Memory B cell (primary cell): Measurements from ENCODE around the gene DENND2C.
A peak's percentile ranks its signal among the peaks of the same experiment; 100 is the strongest.

Experiments
- ATAC-seq: fragments of 150-1000 bp; cut with Tn5 transposase; 2 replicates; pipeline ENCODE4 v1.10.0; 2021; ENCODE audit warnings: low read depth, mild to moderate bottlenecking, moderate library complexity
- DNase-seq, 2 donors: peaks; one replicate each; pipeline ENCODE4 v3.0.0; 2022; ENCODE audit warnings: low spot score in 2 of 2
- H3K27ac Mint-ChIP-seq: one replicate; pipeline ENCODE4 v1.8.0; 2022; ENCODE audit warnings: mild to moderate bottlenecking, moderate library complexity, mixed read lengths
- H3K27me3 Mint-ChIP-seq: one replicate; pipeline ENCODE4 v1.8.0; 2022; ENCODE audit warnings: mixed read lengths
- H3K36me3 Mint-ChIP-seq: one replicate; pipeline ENCODE4 v1.8.0; 2022; ENCODE audit warnings: mild to moderate bottlenecking, mixed read lengths
- H3K4me1 Mint-ChIP-seq: one replicate; pipeline ENCODE4 v1.8.0; 2022; ENCODE audit warnings: mixed read lengths
- H3K4me3 Mint-ChIP-seq: one replicate; pipeline ENCODE4 v1.8.0; 2022; ENCODE audit warnings: mild to moderate bottlenecking, moderate library complexity, mixed read lengths
- H3K9me3 Mint-ChIP-seq: one replicate; pipeline ENCODE4 v1.8.0; 2022; ENCODE audit warnings: mixed read lengths

Gene DENND2C

DNA sequence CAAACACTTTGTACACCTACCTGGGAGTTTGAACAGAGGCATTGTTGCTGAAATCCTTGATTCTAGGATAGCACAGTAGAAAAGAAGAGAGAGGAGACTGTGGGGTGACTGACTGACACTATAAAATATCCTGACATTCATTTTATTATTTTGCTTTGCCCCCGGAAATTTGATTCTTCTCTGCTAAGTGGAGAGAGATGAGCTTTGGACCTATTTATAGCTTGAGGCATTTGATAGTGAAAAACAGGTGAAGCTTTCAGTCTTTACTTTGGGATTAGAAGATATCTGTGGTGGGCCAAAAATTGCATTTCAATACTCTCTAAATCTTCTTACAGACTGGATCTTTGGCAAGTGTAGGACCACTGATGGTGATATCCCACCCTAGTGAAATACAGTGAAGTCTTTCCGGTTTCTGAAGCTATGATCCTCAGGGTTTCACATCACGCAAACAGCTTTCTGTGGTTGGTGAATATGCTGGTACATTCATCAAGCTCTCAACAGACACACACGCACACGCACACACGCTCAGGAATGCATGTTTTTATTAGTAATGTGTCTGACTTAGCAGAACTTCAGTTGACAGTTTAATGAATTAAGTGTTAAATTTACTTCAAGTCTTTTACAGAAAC, 25.7 kb upstream of the DENND2C start, which contains the start of gene AMPD1:
TSS of gene AMPD1 (minus strand) at position 117 of the 629 bp plus-strand sequence. CDS start at position 42, 75 bp downstream.
- no peak within 1 kb of the TSS for H3K4me3 Mint-ChIP-seq

GRCh38 chr1:114694540-114695310, 24.9 kb upstream of the DENND2C start:
- Mint-ChIP-seq H3K27ac (no peak overlapping the region), H3K27me3 (peaks cover 5% of the 10 kb centered on the region), H3K9me3 (no peaks in the 10 kb centered on the region), H3K4me1 (no peaks in the 10 kb centered on the region), H3K36me3 (no peaks in the 10 kb centered on the region), H3K4me3 (no peak overlapping the region)
- DNase-seq (no peak), ATAC-seq (no peak)

More for the DNA sequence above, 25.7 kb upstream of the DENND2C start, which contains the start of gene AMPD1:
- Mint-ChIP-seq H3K27ac (no peak within 1 kb of the TSS), H3K9me3 (no peaks in the 10 kb centered on the region), H3K36me3 (no peaks in the 10 kb centered on the region), H3K27me3 (peaks cover 5% of the 10 kb centered on the region), H3K4me1 (no peaks in the 10 kb centered on the region)
- DNase-seq (no peak), ATAC-seq (no peak)

- H3K4me1 Mint-ChIP-seq: no peaks in the 10 kb centered on the region
- DNase-seq: no peak
- H3K36me3 Mint-ChIP-seq: no peaks in the 10 kb centered on the region
- no peak overlapping the region for H3K4me3 Mint-ChIP-seq
- no peaks in the 10 kb centered on the region for H3K9me3 Mint-ChIP-seq
- H3K27me3 Mint-ChIP-seq: peaks cover 11% of the 10 kb centered on the region
- ATAC-seq: no peak
- no peak overlapping the region for H3K27ac Mint-ChIP-seq
These were observed 23.1 kb upstream of the DENND2C start for GRCh38 chr1:114692947-114693346.

DNA sequence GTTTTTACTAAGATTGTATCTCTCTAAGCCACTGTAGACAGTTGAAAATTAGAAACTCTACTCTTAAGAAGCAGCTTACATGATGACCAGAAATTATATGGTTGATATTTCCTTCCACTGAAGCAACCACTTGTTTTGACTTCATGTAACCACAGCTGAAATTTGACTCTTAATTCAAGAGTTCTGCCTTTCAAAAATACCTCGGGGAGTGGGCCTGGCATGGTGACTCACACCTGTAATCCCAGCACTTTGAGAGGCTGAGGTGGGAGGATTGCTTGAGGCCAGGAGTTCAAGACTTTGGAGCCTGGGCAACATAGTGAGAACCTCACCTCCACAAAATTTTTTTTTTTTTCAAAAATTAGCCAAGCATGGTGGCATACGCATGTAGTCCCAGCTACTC, 21.2 kb upstream of the DENND2C start:
- ATAC-seq (no peak), DNase-seq (no peak)
- H3K4me1 Mint-ChIP-seq: no peaks in the 10 kb centered on the region
- H3K27ac Mint-ChIP-seq: no peak overlapping the region
- peaks cover 20% of the 10 kb centered on the region for H3K27me3 Mint-ChIP-seq
- no peaks in the 10 kb centered on the region for H3K9me3 Mint-ChIP-seq
- no peaks in the 10 kb centered on the region for H3K36me3 Mint-ChIP-seq
- H3K4me3 Mint-ChIP-seq: no peak overlapping the region

DNA sequence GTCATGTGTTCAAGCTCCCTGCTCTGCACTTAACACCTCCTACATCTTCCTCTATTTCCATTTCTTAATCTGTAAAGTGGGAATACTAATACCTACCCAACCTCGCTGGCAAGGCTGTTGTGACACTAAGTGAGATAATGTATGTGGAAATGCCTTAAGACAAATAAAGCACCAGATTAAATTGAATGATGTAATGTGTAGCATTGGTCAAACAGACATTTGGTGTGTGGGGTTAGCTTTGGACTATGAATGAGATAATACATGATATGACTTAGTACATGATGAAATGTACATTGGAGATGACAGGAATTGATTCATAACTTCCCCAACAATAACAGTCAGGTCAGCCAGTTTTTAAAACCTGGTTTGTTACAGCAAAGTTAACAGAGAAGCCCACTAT, 20.3 kb upstream of the DENND2C start:
- no peak for DNase-seq
- ATAC-seq: no peak

DNA sequence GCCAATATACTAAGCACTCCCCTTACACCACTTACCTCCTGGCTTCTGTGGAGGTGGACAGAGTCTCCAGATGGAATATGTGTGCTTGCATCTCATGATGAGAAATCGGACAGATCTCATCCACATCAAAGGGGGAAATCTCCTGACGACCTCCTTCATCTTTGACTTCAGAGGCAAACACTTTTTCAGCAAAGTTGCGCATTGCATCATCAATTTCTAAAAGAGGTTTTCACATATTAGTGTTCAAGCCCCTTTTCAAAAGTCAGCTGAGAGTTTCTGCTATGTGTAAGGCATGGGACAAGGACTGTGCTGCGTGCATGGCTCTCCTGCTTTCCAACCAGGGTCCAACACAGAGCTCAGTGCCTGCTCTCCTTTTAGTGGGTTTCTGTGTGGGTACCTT, 18.7 kb upstream of the DENND2C start:
- Mint-ChIP-seq H3K4me1 (no peaks in the 10 kb centered on the region), H3K36me3 (no peaks in the 10 kb centered on the region), H3K27ac (no peak overlapping the region), H3K9me3 (no peaks in the 10 kb centered on the region), H3K27me3 (peaks cover 22% of the 10 kb centered on the region), H3K4me3 (no peak overlapping the region)
- no peak for ATAC-seq
- no peak for DNase-seq

More for the DNA sequence above, 20.3 kb upstream of the DENND2C start:
- Mint-ChIP-seq H3K9me3 (no peaks in the 10 kb centered on the region), H3K27me3 (peaks cover 20% of the 10 kb centered on the region), H3K36me3 (no peaks in the 10 kb centered on the region), H3K27ac (no peak overlapping the region), H3K4me1 (no peaks in the 10 kb centered on the region), H3K4me3 (no peak overlapping the region)

DNA sequence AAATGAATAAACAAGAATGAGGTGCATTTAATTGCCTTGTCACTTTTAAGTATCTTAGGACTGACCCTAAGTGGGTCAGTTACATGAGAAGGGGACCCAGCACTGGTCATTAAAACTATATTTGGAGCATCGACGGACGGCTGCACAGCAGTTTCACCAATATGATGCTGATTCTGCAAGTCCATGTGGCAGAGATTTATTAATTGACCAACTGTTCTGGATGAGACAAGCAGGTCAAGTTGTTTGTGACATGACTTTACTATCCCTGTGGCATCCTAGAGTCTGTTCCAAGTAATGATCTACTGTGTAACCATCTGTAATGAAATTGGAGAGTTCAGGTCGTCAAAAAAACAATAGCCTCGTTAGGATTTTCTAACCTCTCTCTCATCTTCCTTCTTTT, 16.0 kb upstream of the DENND2C start:
- Mint-ChIP-seq H3K4me3 (no peak overlapping the region), H3K36me3 (no peaks in the 10 kb centered on the region), H3K27ac (no peak overlapping the region), H3K4me1 (no peaks in the 10 kb centered on the region), H3K27me3 (peaks cover 23% of the 10 kb centered on the region), H3K9me3 (no peaks in the 10 kb centered on the region)
- no peak for ATAC-seq
- no peak for DNase-seq

DNA sequence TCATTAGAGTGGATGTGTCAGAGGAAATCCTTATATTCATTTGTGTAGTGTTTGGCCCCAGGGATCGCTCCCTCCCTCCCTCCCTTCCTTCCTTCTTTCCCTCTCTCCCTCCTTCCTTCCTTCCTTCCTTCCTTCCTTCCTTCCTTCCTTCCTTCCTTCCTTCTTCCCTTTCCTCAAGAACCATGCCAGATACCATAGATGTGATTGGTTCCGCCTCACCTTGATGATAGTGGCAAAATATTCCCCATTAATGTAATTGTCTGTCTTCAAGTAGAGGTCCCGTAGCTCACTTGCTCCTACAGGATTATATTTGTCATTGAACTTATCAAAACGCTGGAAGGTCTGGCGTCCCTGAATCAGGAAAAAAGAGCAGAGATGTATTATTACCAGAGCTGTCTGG, 7.8 kb upstream of the DENND2C start:
- Mint-ChIP-seq H3K9me3 (no peaks in the 10 kb centered on the region), H3K36me3 (no peaks in the 10 kb centered on the region), H3K4me3 (no peak overlapping the region), H3K27ac (no peak overlapping the region), H3K4me1 (no peaks in the 10 kb centered on the region), H3K27me3 (peaks cover 19% of the 10 kb centered on the region)
- no peak for ATAC-seq
- no peak for DNase-seq

DNA sequence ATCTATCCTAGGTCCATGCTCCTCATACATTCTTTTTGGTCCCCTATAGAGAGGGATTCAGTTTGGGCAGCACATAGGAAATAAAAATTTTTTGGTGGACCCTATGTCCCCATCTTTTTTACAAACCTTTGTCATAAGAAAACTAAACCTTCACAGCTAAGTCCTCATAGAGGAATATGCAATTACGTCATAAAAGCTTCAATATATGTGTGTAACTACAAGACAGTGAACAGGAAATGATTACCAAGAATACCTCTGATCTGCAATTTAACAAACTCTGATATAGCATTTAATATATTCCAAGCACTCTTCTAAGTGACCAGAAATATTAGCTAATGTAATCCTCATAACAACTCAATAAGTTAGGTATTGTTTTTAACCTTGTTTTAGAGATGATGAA, 6.3 kb upstream of the DENND2C start:
- ATAC-seq (no peak), DNase-seq (no peak)
- Mint-ChIP-seq H3K27me3 (peaks cover 21% of the 10 kb centered on the region), H3K27ac (no peak overlapping the region), H3K4me1 (no peaks in the 10 kb centered on the region), H3K4me3 (no peak overlapping the region), H3K36me3 (no peaks in the 10 kb centered on the region), H3K9me3 (no peaks in the 10 kb centered on the region)

DNA sequence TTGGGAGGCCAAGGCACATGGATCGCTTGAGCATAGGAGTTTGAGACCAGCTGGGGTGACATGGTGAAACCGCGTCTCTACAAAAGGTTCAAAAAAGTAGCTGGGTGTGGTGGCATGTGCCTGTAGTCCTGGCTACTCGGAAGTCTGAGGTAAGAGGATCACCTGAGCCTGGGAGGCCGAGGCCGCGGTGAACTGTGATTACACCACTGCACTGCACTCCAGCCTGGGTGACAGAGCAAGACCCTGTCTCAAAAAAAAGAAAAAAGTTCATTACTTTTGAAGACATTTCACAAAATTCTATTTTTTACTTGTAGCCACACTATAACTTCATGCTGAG, 2.1 kb upstream of the DENND2C start:
- Mint-ChIP-seq H3K36me3 (no peaks in the 10 kb centered on the region), H3K9me3 (no peaks in the 10 kb centered on the region), H3K27me3 (peaks cover 17% of the 10 kb centered on the region), H3K27ac (no peak overlapping the region), H3K4me3 (no peak overlapping the region), H3K4me1 (peaks cover 5% of the 10 kb centered on the region)
- no peak for ATAC-seq
- DNase-seq: no peak

GRCh38 chr1:114671011-114671938, 1.4 kb upstream of the DENND2C start:
- ATAC-seq (no peak), DNase-seq (no peak)
- Mint-ChIP-seq H3K27ac (no peak overlapping the region), H3K4me1 (peaks cover 5% of the 10 kb centered on the region), H3K27me3 (peaks cover 14% of the 10 kb centered on the region), H3K4me3 (peak overlapping the region; percentile 15), H3K36me3 (no peaks in the 10 kb centered on the region), H3K9me3 (no peaks in the 10 kb centered on the region)

DNA sequence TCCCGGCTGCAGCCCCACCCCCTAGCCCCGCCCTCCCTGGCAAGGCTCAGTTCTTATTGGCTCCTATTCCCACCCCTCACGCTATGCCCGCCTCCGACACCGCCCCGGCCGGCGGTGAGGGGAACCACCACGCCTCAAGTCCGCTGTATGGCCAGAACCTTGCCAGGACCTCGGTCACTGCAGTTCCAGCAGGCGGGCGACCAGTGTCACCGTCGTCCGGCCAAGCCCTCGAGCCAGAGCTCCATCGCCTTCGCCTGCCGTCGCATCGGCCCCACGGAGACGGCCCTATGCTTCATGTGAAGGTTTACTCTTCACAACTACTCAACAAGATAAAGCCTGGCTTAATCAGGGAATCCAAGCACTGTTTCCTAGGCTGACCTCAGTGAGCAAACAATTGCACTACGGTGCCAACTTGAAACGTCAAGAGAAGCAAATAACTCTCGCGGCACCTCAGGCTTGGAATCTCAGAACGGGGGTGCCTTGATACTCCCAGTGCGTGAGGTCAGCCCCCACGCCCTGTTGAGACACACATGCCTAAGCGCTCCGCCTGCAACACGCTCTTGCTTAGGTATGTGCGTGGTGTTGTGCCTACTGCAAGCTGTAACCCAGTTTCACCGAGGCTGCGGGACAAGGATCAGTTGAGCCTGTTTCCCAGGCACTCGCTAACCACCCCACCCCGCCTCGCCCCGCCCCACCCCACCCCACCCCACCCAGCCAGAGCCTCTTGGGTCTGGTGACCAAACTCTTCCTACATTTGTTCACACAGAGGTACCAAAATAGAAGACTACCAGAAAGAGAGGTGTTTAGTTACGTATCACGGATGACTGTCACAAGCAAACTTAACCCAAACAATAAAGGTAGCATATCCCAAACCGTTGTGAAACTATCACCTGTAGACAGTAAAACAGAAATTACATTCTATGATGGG, 498 bp upstream of the DENND2C start:
- H3K27ac Mint-ChIP-seq: peak overlapping the region; percentile 59
- H3K4me1 Mint-ChIP-seq: peaks cover 5% of the 10 kb centered on the region
- H3K9me3 Mint-ChIP-seq: no peaks in the 10 kb centered on the region
- H3K4me3 Mint-ChIP-seq: peak overlapping the region; percentile 96
- no peaks in the 10 kb centered on the region for H3K36me3 Mint-ChIP-seq
- H3K27me3 Mint-ChIP-seq: peaks cover 10% of the 10 kb centered on the region
- ATAC-seq (peak; percentile 94), DNase-seq (peak; percentile 75 to 77)

DNA sequence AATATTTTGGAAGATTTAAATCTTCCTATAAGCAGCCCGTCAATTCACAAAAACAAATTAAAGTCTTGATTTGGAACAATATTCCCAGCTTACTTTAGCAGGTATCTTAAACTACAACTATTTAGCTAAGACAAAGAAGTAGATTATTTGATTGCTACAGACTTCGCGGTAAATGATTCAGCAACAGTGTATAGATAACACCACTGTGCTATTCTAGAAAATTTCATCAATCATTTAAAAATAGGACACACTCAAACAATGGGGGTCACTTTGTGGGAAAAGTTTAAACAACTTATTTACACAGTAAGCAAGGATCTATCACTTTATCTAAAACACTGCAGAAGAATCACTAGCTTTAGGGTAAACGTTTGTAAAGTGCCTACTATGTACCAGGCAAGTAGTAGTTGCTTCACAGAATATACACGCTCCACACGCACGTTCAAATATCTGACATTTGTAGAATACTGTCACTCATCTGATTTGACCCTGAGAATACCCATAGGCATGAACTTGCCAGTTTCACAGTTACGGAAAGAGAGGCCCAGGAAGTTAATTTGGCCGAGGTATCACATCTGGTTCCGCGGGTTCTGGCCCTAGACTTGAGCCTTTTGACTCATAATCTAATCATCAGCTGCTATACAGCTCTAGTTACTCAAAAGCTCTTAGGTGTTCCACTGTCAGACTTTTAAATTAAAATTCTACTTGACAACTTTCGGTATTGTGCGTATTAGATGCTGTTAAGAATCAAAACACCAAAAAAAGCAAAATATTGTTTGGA, 876 bp downstream of the DENND2C start:
- DNase-seq: no peak
- Mint-ChIP-seq H3K27me3 (peaks cover 5% of the 10 kb centered on the region), H3K4me1 (peaks cover 5% of the 10 kb centered on the region), H3K36me3 (no peaks in the 10 kb centered on the region), H3K4me3 (peak overlapping the region; percentile 96), H3K27ac (no peak overlapping the region), H3K9me3 (no peaks in the 10 kb centered on the region)
- ATAC-seq: no peak
